Measurements from ENCODE around the gene GTF3C5.

DNA sequence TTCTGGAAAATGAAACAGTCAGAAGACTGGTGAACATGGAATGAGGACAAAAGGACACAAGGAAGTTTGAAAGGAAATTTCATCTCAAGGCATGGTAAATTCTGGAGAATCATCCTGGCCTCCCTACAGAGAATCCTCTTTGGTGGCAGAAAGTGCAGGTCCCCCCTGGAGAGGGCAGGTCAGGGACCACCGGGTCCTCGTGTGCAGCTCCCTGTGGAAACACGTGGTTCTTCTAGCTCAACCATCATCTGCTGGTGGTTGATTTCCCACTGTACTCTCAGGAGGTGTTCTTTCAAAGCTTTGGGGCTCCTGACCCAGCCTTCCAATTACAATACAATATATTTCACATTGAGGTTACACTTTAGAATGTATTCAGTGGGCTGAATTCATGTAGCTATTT lies 2.6 kb upstream of the GTF3C5 start:
- TF ChIP-seq EZH2 (IDR thresholded peaks at IDR 0.05; ENCODE audit: low read length, missing control alignments) (no peak), CTCF (conservative IDR thresholded peaks at IDR 0.05 in 1 of 2, IDR thresholded peaks at IDR 0.05 in 1 of 2; ENCODE audit: low read depth in 1 of 2, low read length in 2 of 2) (no peak)
